Stimulated activated CD8-positive, alpha-beta memory T cell treated with anti-CD3 and anti-CD28 coated beads, Interleukin-12 subunit alpha, Interleukin-12 subunit beta, amount 100 ng/mL, for 24 hours (primary cell): ENCODE data around the gene AUNIP.

Experiments used
- DNase-seq: peaks from one replicate; pipeline ENCODE4 v3.0.0-alpha.2; 2020; ENCODE audit errors: extremely low read depth

Gene AUNIP

GRCh38 chr1:25795211-25795610 lies 64.0 kb downstream of the AUNIP start:
- no peak for DNase-seq

GRCh38 chr1:25794325-25794724 lies 64.9 kb downstream of the AUNIP start:
- no peak for DNase-seq

GRCh38 chr1:25793585-25794170 lies 65.6 kb downstream of the AUNIP start:
- DNase-seq: no peak

- no peak for DNase-seq
Observed at GRCh38 chr1:25792115-25792514, 67.1 kb downstream of the AUNIP start.

GRCh38 chr1:25790472-25790871 lies 68.8 kb downstream of the AUNIP start:
- no peak for DNase-seq

DNA sequence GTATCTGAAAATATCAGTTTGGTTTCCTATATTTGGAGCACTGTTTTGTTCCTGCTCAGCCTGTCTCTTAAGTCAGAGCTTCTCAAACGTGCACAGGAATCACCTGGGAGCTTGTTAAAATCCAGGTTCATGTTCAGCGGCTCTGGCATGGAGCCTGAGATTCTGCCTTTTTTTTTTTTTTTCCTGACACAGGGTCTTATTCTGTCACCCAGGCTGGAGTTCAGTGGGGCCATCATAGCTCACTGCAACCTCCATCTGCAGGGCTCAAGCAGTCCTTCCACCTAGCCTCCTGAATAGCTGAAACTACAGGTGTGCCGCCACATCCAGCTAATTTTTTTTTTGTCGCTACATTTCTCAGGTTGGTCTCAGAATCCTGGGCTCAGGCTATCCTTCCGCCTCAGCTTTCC lies 71.5 kb downstream of the AUNIP start:
- no peak for DNase-seq

DNA sequence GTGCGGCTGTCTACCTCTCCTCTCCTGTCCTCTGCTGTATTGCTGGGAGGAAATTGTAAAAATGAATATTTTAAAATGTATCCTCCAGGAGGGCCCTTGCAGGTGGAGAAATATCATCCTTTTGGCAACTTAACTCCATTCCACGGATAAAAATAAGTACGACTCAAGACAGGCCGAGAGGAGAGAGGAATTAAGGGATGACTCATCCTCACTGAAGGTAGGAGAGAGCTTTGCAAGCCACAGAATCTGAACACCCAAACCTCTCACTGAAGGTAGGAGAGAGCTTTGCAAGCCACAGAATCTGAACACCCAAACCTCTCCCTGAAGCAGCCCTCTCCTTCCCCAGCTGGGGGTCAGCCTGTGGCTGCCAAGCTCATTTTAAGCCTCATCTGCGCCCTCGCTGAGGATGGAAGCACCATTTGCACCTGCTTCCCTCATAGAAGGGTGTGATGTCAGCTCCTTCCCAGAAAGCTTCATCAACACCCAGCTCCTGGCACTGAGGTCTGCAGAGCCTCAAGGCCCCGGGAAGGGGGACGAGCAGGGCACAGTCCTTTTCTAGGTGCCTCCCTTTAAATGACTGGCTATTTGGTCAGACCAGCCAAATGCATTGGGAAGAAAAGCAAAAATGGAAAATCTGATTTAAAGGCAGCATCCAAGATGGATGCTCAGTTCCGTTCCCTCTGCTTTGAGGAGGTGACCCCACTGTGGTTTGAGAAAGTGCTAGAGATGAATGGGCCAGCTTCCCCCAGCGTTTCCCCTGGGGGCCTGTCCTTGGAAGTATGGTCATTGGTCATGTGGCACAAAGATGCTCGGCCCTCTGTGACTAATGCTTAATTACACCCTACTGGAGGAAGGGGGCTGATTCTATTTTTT lies 72.1 kb downstream of the AUNIP start:
- DNase-seq: no peak

GRCh38 chr1:25785333-25786067 lies 73.8 kb downstream of the AUNIP start:
- no peak for DNase-seq

DNA sequence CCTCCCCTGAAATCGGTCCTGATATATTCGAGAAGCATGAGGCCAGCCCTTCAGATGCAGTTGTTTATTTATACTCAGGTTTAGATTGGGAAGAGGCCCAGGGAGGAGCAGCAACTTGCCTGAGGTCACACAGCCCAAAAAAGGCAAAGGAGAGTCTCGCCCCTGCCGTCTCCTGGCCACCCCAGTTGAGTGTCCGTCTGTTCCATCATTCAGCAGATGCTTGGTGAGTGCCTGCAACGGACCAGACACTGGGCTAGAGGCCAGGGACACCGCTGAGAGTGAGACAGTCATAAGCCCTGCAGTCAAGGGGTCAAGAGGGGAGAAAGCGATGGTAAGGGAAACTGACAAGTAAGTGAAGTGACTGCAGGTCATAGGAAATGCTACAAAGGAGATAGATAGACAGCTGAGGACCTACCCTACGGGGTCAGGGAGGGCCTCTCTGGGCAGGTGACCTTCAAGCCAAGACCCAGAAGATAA lies 74.6 kb downstream of the AUNIP start:
- DNase-seq: no peak
